ENCODE results near the gene CRIM1.

DNA sequence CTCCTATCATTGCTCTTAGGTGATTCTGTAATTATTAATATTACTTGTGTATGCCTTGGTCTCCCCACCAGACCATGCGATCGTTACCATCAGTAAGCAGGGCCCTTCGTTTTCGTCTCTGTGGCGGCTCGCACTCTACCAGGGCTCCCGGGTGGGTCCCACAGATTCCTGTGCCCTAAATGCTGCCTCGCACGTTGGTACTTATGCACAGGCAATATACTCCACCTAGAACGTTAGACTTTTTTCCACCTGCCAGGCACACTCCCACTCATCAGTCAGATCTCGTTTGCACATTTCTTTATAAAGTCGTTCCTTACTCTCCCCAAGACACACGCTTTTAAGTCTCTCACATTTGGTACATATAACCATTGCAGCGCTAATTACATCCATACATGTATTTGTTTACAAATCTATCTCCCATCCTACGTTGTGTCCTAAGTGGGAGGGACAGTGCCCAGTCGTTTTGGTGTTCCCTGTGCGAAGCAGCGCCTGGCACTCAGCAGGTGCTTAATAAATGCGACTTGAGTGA, 241.5 kb downstream of the CRIM1 start:
- TF ChIP-seq CTCF (IDR thresholded peaks at IDR 0.05), result no peak
- TF ChIP-seq EP300 (IDR thresholded peaks at IDR 0.05), result no peak
- no peak for TF ChIP-seq POLR2A (IDR thresholded peaks at IDR 0.05)

Data from tibial nerve (tissue), 4 donors.